B cell (primary cell): ENCODE measurements around the gene NAXE.

Experiments
- CTCF ChIP-seq: fragments of 200-600 bp; IDR thresholded peaks from one replicate; pipeline ENCODE4 v1.8.0; 2022; ENCODE audit warnings: antibody characterized with exemption, mild to moderate bottlenecking
- EZH2 ChIP-seq: IDR thresholded peaks from 2 replicates; pipeline ENCODE4 v1.6.1; 2012; ENCODE audit warnings: borderline replicate concordance, low read depth, mild to moderate bottlenecking, moderate library complexity, low read length; ENCODE audit not compliant: insufficient read depth, poor library complexity, severe bottlenecking

GRCh38 chr1:156578055-156578454 lies 13.5 kb upstream of the NAXE start:
- TF ChIP-seq CTCF, result no peak
- no peak for TF ChIP-seq EZH2
